DMS79 treated with DMSO at 0.1 percent for 48 hours (cell line): ENCODE data around the gene NECAB2.

Experiments
- DNase-seq: peaks from one replicate; lab custom pipeline; 2025; lab: John Stamatoyannopoulos, UW

The NECAB2 gene

GRCh38 chr16:83992624-83993023 is 24.6 kb downstream of the NECAB2 start:
- no peak for DNase-seq

DNA sequence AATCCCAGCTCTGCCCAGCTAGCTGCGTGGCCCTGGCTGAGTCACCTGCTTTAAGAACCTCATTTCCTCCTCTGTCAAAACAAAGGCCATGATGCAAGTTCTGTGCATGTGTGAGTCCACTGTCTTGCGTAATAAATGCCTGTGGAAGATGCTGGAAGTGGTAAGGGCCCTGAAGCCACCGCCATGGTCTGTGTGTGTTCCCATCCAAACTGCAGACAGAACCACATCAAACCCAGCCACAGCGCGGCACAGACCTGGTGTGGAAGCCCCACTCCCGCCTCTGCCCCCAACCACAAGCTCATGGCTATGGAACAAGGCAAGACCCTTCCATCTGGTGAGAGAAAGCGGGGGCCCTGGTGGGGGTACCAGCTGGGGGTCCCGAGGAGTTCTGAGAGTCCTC is 26.0 kb downstream of the NECAB2 start:
- DNase-seq: no peak

DNA sequence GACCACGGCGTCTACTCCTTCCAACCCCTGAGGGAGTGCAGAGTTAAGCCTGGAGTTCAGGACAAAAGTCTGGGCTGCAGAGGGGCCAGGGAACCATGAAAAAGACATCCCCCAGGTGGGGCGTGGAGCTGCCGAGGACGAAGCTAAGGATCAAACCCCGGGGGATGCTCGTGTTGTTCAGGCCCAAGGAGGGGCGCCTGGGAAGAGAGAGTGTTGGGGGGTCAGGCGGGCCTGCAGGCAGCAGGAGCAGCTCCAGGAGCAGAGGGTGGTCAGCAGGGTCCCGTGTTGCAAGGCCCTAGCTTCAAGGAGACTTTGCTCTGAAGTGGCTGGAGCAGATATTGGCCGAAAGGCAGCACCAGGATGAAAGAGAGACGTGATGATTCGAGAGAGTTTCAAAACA is 26.7 kb downstream of the NECAB2 start:
- DNase-seq: no peak

- peak; percentile 58 for DNase-seq
These were observed 27.7 kb downstream of the NECAB2 start for GRCh38 chr16:83995754-83996153.

GRCh38 chr16:83996481-83997252 is 28.6 kb downstream of the NECAB2 start:
- no peak for DNase-seq

GRCh38 chr16:83998091-83998490 is 30.0 kb downstream of the NECAB2 start:
- no peak for DNase-seq

DNA sequence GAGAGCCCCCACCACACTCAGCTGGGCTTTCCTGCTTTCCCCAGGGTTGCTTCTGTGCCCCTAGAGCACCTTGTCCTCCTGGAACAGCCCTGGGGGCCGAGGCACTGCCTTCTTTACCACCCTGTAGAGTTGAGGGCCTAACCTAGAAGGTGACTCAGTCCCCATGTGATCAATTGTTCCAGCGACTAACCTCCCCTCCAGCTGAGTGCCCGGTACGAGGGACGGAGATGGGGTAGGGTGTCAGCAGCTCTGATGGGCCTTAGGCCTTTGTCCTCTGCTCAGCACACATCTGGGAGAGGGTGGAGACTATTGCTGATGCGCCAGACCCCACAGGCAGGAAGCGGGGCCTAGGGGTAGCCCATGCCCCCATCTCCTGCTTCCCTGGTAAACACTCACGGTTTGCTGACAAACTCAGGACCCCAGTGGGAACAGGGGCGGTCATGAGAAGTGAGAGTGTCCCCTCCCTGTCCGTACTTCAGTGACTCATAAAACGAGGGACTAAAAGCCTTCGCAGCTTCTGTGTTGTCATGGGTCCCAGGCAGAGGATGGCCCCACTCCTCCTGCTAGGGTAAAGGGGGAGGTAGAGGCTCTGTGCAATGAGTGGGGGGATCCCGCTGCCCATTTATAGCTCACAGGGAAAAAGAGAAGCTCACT is 33.1 kb downstream of the NECAB2 start:
- no peak for DNase-seq

- no peak for DNase-seq
These were observed 33.7 kb downstream of the NECAB2 start for GRCh38 chr16:84001726-84002125.

DNA sequence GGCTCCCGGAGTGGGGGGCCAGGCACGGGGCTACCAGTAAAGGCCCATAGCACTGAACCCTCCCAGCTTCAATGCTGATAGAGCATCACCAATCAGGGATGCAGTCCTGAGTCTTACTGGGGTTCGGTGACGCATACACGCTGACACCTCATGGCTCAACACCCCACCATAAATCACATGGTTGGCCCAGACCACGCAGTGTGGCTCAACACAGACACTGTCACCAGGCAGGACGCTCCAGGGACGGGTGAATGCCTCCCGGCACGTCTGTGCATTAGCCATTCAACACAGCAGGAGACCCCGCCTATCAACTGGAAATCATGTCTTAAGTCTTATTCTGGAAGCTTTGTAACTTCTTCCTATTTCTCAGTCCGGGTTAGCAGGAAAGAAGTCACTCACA is 35.0 kb downstream of the NECAB2 start:
- DNase-seq: no peak

DNA sequence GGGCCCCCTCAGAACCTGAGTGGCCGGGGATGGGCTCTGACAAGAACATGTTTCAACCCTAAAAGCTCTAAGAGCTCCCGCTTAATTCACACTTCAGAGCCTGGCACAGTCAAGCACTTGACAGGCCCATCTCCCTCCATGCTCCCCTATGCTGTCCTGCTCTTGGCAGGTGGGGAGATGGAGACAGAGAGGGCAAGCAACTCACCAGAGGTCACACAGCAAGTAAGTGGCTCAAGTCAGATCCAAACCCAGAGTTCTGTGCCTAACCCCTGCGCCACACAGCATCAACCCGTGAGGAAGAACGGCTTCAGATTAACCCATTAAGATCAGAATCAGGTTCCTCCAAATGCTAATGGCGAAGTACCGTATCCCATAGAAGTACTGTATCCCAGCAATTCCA is 36.4 kb downstream of the NECAB2 start:
- no peak for DNase-seq

GRCh38 chr16:84005391-84005790 is 37.3 kb downstream of the NECAB2 start:
- DNase-seq: no peak

- DNase-seq: no peak
These were observed 39.5 kb downstream of the NECAB2 start for GRCh38 chr16:84007520-84007919.

- no peak for DNase-seq
These were observed 39.9 kb downstream of the NECAB2 start for GRCh38 chr16:84007965-84008364.

GRCh38 chr16:84009282-84009681 is 41.2 kb downstream of the NECAB2 start:
- no peak for DNase-seq

GRCh38 chr16:84013787-84014569 is 45.9 kb downstream of the NECAB2 start:
- DNase-seq: no peak

DNA sequence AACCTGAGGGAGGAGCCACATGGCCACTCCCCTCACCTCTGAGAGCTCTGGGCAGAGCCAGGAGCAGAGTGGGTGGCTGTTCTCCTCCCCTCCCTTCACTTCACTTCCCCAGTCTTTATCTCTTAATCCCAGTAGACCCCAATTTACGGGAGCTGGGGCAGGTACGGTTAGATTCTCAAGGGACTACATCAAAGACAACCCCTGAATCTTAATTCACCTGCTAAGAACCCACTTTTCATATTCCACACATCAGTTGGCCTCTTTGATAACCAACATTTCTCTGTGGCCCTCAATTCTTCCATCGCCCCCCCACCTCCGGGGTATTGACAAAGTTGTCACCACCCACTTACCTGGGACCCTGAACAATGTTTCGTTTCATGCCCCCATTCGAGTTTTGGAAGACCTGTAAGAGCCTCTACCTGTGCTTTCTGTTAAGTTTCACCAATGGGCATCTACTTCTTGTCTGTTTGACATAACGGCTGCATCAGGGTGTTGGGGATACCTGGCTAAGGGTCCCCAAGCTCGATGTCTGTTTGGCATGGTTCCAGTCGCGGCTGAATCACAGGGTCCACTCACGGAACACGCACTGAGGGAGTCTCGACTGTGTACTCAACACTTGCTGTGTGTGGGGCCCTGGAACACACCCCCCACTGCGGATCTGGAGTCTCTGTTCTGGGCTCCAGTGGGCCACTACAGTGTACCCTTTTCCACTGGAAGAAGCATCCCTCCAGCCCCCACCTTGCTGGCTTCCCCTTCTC is 46.7 kb downstream of the NECAB2 start:
- no peak for DNase-seq

DNA sequence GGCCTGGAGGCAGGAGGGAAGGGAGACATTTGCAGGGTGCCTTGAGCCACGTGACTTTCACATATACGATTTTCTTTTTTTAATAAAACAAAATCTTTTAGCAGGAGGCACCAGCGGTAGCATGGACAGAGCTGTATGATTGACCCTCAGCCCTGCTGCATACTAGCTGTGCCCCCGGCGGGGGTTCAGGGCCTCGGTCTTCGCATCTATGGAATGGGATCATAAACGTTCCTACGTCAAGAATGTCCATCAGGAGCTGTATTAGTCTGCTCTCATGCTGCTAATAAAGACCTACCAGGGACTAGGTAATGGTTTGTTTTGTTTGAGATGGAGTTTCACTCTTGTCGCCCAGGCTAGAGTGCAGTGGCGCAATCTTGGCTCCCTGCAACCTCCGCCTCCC is 47.4 kb downstream of the NECAB2 start:
- no peak for DNase-seq

GRCh38 chr16:84016477-84016876 is 48.4 kb downstream of the NECAB2 start:
- no peak for DNase-seq

GRCh38 chr16:84018710-84019109 is 50.7 kb downstream of the NECAB2 start:
- DNase-seq: no peak

DNA sequence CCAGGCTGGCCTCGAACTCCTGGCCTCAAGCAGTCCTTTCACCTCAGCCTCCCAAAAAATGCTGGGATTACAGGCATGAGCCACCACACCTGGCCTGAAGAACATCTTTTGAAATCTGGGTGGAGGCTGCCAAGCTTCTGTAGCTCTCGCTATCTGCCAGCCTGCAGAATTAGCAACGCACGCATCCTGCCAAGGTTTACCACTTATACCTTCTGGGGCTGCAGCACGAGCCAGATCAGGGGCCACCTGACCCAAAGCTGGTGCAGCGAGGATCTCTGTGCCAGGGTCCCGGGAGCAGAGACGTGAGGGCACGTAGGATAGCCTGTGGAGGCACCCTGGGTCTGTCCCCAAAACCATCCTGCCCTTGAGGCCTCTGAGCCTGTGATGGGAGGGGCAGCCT is 52.3 kb downstream of the NECAB2 start:
- DNase-seq: no peak

GRCh38 chr16:84021488-84021887 is 53.4 kb downstream of the NECAB2 start:
- DNase-seq: no peak

DNA sequence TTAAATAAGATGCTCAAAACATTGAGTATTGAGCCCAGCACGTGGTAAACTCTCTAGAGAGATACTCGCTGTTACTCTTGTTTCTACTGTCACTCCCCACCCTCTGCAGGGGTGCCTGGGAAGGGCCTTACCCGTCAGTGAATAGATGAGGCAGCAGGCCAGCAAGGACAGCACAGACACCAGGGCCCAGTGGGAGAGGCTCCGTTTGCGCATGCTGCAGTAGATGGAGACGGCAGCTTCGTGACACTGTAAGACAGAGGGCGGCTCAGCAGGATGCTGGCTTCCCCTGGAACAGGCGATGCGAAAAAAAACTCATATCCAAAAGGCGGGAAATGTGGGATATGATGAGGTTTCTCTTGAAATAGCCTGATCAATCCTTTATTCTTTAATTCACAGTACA is 54.6 kb downstream of the NECAB2 start:
- no peak for DNase-seq
